Inflammatory macrophage (primary cell): ENCODE results near the gene CLDN22.

ENCODE experiments used
- DNase-seq, 2 donors: peaks; one replicate each; pipeline ENCODE4 v3.0.0-alpha.2; 2020 to 2022
- total RNA-seq, 18 experiments: gene quantifications; one replicate each; lab custom pipeline; 2026; ENCODE audit warnings: mixed read lengths in 6 of 18, inconsistent platforms in 2 of 18; lab: John Stamatoyannopoulos, UW

The CLDN22 gene
- 0 to 0.03 (median 0) reads per million in 18 experiments for total RNA-seq

- DNase-seq, result no peak
Observed at GRCh38 chr4:183320211-183321059, at the start of gene CLDN22. Gene CLDN22 (minus strand): TSS chr4:183320276. CDS start chr4:183320218, 58 bp downstream.

GRCh38 chr4:183369073-183369472, 49.0 kb upstream of the CLDN22 start:
- no peak for DNase-seq

GRCh38 chr4:183366206-183366835, 46.2 kb upstream of the CLDN22 start:
- no peak for DNase-seq

- DNase-seq, result no peak
Observed at GRCh38 chr4:183364025-183364424, 43.9 kb upstream of the CLDN22 start.

GRCh38 chr4:183362916-183363542, 43.0 kb upstream of the CLDN22 start:
- DNase-seq, result no peak

GRCh38 chr4:183362036-183362435, 42.0 kb upstream of the CLDN22 start:
- DNase-seq, result no peak

- peak in 1 of 2 donors; percentile 17 for DNase-seq
Observed at GRCh38 chr4:183360161-183360919, 40.3 kb upstream of the CLDN22 start.

GRCh38 chr4:183358215-183358755, 38.2 kb upstream of the CLDN22 start:
- no peak for DNase-seq

GRCh38 chr4:183356931-183357675, 37.0 kb upstream of the CLDN22 start:
- no peak for DNase-seq

- DNase-seq, result no peak
Observed at GRCh38 chr4:183356173-183356830, 36.2 kb upstream of the CLDN22 start.

GRCh38 chr4:183355405-183355804, 35.3 kb upstream of the CLDN22 start:
- no peak for DNase-seq

GRCh38 chr4:183354219-183354618, 34.1 kb upstream of the CLDN22 start:
- no peak for DNase-seq

- no peak for DNase-seq
Observed at GRCh38 chr4:183353557-183353956, 33.5 kb upstream of the CLDN22 start.

- DNase-seq, result no peak
Observed at GRCh38 chr4:183352546-183352945, 32.5 kb upstream of the CLDN22 start.

GRCh38 chr4:183350317-183351071, 30.4 kb upstream of the CLDN22 start:
- no peak for DNase-seq

- DNase-seq, result no peak
Observed at GRCh38 chr4:183349673-183350072, 29.6 kb upstream of the CLDN22 start.

- DNase-seq, result peak; percentile 78 to 87
Observed at GRCh38 chr4:183348706-183349659, 28.9 kb upstream of the CLDN22 start.

GRCh38 chr4:183348136-183348535, 28.1 kb upstream of the CLDN22 start:
- DNase-seq, result no peak

- DNase-seq, result no peak
Observed at GRCh38 chr4:183347566-183347965, 27.5 kb upstream of the CLDN22 start.
